ENCODE data around the gene LRIT3. TPM values are rescaled to one million over a fixed set of nuclear protein-coding genes. Genes with fewer than 3 reads are reported as not detected.

LRIT3 gene
- total and polyA plus RNA-seq, 2 of the 13 experiments (the other 11 are each of a cell fraction or from before 2014, with no cell fraction given): 0.03 TPM; not detected in 1

DNA sequence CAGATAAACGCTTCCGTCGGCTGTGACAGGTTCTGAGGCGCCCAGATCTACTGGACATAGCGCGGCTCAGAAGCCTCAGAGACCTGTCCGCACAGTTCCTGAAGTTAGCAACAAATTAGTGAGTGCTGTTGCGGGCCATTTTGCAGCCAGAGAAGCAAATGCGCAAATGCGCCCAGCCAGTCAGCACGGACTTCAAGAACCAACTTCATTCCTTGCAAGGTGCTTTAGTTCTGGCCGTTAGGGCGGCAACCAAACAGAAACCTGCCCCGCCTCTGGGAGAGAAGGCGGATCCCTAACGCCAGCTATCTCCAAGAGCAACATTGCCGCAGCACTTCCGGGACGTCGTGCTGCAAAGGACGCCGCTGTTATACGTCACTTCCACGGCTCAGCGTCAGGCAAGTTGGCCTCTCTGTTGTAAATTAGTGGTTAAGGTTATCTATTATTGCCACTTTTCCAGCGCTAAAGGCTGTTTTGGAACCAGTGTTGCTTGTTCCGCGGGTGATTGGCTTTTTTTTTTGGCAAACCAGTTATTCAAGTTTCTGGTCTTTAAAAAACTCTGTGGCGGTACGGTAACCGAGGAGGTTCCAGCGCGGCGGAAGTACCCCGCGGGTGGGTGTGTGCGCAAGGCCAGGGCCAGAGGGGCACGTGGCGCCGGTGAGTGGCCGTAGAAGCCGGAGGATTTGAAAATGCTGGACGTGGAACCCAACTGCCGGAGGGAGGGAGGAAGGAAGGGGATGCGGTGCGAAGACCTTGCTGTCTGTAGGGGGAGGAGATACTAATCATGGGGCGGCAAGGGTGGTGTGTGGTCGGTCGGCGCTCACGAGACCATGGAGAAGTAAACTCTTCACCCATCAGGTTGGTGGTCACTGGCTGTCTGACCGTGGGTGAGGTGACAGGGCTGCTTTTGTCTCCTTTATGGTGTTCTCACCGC, 32.5 kb upstream of the LRIT3 start, which contains the start of gene GAR1 (continued):
- TF ChIP-seq, protein P1, sequence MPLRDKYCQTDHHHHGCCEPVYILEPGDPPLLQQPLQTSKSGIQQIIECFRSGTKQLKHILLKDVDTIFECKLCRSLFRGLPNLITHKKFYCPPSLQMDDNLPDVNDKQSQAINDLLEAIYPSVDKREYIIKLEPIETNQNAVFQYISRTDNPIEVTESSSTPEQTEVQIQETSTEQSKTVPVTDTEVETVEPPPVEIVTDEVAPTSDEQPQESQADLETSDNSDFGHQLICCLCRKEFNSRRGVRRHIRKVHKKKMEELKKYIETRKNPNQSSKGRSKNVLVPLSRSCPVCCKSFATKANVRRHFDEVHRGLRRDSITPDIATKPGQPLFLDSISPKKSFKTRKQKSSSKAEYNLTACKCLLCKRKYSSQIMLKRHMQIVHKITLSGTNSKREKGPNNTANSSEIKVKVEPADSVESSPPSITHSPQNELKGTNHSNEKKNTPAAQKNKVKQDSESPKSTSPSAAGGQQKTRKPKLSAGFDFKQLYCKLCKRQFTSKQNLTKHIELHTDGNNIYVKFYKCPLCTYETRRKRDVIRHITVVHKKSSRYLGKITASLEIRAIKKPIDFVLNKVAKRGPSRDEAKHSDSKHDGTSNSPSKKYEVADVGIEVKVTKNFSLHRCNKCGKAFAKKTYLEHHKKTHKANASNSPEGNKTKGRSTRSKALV (CRISPR knock-in tag; IDR thresholded peaks at IDR 0.05): no peak
- 0 out of 2 replicates have a peak, but pooled peaks have one; percentile 31 for TF ChIP-seq ZNF678 (CRISPR knock-in tag; IDR thresholded peaks at IDR 0.05)
- peak; percentile 59; the same call in 1 of the 2 replicates for TF ChIP-seq ZNF335 (CRISPR knock-in tag; IDR thresholded peaks at IDR 0.05)
- no peak for TF ChIP-seq SCMH1 (CRISPR knock-in tag; IDR thresholded peaks at IDR 0.05; ENCODE audit: borderline replicate concordance)
- no peak for TF ChIP-seq SRF (IDR thresholded peaks at IDR 0.05; ENCODE audit: low read depth, low read length)
- 0 out of 2 replicates have a peak, but pooled peaks have one; percentile 28 for TF ChIP-seq BCL6 (CRISPR knock-in tag; IDR thresholded peaks at IDR 0.05)
- TF ChIP-seq, protein P2, sequence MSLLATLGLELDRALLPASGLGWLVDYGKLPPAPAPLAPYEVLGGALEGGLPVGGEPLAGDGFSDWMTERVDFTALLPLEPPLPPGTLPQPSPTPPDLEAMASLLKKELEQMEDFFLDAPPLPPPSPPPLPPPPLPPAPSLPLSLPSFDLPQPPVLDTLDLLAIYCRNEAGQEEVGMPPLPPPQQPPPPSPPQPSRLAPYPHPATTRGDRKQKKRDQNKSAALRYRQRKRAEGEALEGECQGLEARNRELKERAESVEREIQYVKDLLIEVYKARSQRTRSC (CRISPR knock-in tag; IDR thresholded peaks at IDR 0.05; ENCODE audit: low read depth): 0 out of 2 replicates have a peak, but pooled peaks have one; percentile 75
- no peak for TF ChIP-seq ZNF235 (CRISPR knock-in tag; IDR thresholded peaks at IDR 0.05; ENCODE audit: borderline replicate concordance)
- no peak for TF ChIP-seq TCF12 (IDR thresholded peaks at IDR 0.05)
- peak; percentile 69; the same call in 1 of the 2 replicates for TF ChIP-seq TCF12 (CRISPR knock-in tag; IDR thresholded peaks at IDR 0.05)
- TF ChIP-seq POLR2A (IDR thresholded peaks at IDR 0.05; ENCODE audit: insufficient read depth in 1 of 2, low read depth in 2 of 2, low read length in 2 of 2): peak; percentile 43 to 73; a peak in 3 of 4 replicates
- peak; percentile 14; the same call in 1 of the 2 replicates for TF ChIP-seq ZNF3 (CRISPR knock-in tag; IDR thresholded peaks at IDR 0.05)
- TF ChIP-seq, protein P3, sequence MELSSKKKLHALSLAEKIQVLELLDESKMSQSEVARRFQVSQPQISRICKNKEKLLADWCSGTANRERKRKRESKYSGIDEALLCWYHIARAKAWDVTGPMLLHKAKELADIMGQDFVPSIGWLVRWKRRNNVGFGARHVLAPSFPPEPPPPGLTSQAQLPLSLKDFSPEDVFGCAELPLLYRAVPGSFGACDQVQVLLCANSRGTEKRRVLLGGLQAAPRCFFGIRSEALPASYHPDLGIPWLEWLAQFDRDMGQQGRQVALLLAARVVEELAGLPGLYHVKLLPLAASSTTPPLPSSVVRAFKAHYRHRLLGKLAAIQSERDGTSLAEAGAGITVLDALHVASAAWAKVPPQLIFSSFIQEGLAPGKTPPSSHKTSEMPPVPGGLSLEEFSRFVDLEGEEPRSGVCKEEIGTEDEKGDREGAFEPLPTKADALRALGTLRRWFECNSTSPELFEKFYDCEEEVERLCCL (CRISPR knock-in tag; IDR thresholded peaks at IDR 0.05; ENCODE audit: borderline replicate concordance): no peak
- no peak for TF ChIP-seq ZNF207 (IDR thresholded peaks at IDR 0.05; ENCODE audit: borderline replicate concordance)
- TF ChIP-seq, protein P4, sequence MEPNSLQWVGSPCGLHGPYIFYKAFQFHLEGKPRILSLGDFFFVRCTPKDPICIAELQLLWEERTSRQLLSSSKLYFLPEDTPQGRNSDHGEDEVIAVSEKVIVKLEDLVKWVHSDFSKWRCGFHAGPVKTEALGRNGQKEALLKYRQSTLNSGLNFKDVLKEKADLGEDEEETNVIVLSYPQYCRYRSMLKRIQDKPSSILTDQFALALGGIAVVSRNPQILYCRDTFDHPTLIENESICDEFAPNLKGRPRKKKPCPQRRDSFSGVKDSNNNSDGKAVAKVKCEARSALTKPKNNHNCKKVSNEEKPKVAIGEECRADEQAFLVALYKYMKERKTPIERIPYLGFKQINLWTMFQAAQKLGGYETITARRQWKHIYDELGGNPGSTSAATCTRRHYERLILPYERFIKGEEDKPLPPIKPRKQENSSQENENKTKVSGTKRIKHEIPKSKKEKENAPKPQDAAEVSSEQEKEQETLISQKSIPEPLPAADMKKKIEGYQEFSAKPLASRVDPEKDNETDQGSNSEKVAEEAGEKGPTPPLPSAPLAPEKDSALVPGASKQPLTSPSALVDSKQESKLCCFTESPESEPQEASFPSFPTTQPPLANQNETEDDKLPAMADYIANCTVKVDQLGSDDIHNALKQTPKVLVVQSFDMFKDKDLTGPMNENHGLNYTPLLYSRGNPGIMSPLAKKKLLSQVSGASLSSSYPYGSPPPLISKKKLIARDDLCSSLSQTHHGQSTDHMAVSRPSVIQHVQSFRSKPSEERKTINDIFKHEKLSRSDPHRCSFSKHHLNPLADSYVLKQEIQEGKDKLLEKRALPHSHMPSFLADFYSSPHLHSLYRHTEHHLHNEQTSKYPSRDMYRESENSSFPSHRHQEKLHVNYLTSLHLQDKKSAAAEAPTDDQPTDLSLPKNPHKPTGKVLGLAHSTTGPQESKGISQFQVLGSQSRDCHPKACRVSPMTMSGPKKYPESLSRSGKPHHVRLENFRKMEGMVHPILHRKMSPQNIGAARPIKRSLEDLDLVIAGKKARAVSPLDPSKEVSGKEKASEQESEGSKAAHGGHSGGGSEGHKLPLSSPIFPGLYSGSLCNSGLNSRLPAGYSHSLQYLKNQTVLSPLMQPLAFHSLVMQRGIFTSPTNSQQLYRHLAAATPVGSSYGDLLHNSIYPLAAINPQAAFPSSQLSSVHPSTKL (CRISPR knock-in tag; IDR thresholded peaks at IDR 0.05): peak; percentile 43; the same call in 1 of the 2 replicates
- TF ChIP-seq GLI4 (CRISPR knock-in tag; IDR thresholded peaks at IDR 0.05; ENCODE audit: borderline replicate concordance): peak; percentile 87; the same call in 1 of the 2 replicates
- TF ChIP-seq, protein P5, sequence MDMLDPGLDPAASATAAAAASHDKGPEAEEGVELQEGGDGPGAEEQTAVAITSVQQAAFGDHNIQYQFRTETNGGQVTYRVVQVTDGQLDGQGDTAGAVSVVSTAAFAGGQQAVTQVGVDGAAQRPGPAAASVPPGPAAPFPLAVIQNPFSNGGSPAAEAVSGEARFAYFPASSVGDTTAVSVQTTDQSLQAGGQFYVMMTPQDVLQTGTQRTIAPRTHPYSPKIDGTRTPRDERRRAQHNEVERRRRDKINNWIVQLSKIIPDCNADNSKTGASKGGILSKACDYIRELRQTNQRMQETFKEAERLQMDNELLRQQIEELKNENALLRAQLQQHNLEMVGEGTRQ (IDR thresholded peaks at IDR 0.05; ENCODE audit: low read depth, low read length): no peak
- TF ChIP-seq, protein P5 (CRISPR knock-in tag; IDR thresholded peaks at IDR 0.05; ENCODE audit: borderline replicate concordance): peak; percentile 75
- TF ChIP-seq ZNF768 (CRISPR knock-in tag; IDR thresholded peaks at IDR 0.05): peak; percentile 55; the same call in 1 of the 2 replicates

Data from HepG2 (cell line).